Activated CD4-positive, alpha-beta T cell treated with anti-CD3 and anti-CD28 coated beads, Interleukin-2, amount 10 ng/mL, durations not matched to agents 7 days and 5 days (primary cell): ENCODE data around the gene TNXB. TPM values are rescaled to one million over a fixed set of nuclear protein-coding genes. Genes with fewer than 3 reads are reported as not detected.
"Not testable (repeated sequence)": the region's sequence is repeated elsewhere in the genome, so short reads cannot be mapped to it uniquely, and the experiment has no call there.

Experiments
- CTCF ChIA-PET: fragments of 350-600 bp; sonication (Branson Sonifier 250); formaldehyde crosslinking; loops from one replicate; lab custom pipeline; 2021; ENCODE audit warnings: antibody characterized with exemption; lab: Charles Lee
- POLR2A ChIA-PET: fragments of 350-600 bp; sonication (Branson Sonifier 250); formaldehyde crosslinking; loops from one replicate; lab custom pipeline; 2021; ENCODE audit warnings: antibody characterized with exemption; lab: Charles Lee
- DNase-seq: peaks from one replicate; pipeline ENCODE4 v3.0.0-alpha.2; 2020
- H3K27ac Mint-ChIP-seq: one replicate; pipeline ENCODE4 v1.8.0; 2021; ENCODE audit warnings: mild to moderate bottlenecking, moderate library complexity, mixed read lengths
- H3K27me3 Mint-ChIP-seq: one replicate; pipeline ENCODE4 v1.8.0; 2021; ENCODE audit warnings: mixed read lengths
- H3K36me3 Mint-ChIP-seq: one replicate; pipeline ENCODE4 v1.8.0; 2021; ENCODE audit warnings: low read depth, mixed read lengths
- H3K4me1 Mint-ChIP-seq: one replicate; pipeline ENCODE4 v1.8.0; 2021; ENCODE audit warnings: mixed read lengths
- H3K4me3 Mint-ChIP-seq: one replicate; pipeline ENCODE4 v1.8.0; 2021; ENCODE audit warnings: mild to moderate bottlenecking, moderate library complexity, mixed read lengths
- H3K9me3 Mint-ChIP-seq: one replicate; pipeline ENCODE4 v1.8.0; 2021; ENCODE audit warnings: mixed read lengths
- total RNA-seq, 2 experiments: library from RNA; stranded (reverse); gene quantifications; one replicate each; pipeline ENCODE4 v1.2.3, GENCODE V29; 2021

TNXB gene
- total RNA-seq, 2 experiments from 2014 or later: 3.9 to 6.7 TPM

DNA sequence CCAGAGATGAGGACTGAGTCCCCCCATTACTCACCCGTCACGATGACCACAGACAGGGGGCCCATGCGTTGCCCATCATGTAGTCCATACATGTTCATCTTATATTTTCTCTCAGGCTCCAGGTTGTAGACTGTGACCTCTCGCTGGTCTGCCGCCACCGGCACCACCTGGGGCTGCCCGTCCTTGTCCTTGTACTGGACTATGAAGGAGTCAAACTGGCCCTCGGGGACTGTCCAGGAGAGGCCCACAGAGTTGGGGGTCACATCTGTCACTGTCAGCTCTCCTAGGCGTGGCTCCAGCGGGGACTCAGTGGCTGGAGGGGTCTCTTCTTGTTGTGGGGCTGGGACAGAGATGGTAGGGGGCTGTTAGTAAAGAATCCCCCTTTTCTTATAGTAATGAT is 35.5 kb downstream of the TNXB start:
- Mint-ChIP-seq H3K9me3 (no peaks in the 10 kb centered on the region), H3K36me3 (no peaks in the 10 kb centered on the region), H3K27me3 (no peaks in the 10 kb centered on the region), H3K4me3 (no peak overlapping the region), H3K27ac (no peak overlapping the region), H3K4me1 (no peaks in the 10 kb centered on the region)
- POLR2A ChIA-PET: no interaction called here
- no peak for DNase-seq
- CTCF ChIA-PET: interaction anchor here (0.7 to 1.0 kb wide), 2 partner anchors 13 to 898 kb away, joined by 3 read pairs; no protein-coding TSS in a partner anchor

DNA sequence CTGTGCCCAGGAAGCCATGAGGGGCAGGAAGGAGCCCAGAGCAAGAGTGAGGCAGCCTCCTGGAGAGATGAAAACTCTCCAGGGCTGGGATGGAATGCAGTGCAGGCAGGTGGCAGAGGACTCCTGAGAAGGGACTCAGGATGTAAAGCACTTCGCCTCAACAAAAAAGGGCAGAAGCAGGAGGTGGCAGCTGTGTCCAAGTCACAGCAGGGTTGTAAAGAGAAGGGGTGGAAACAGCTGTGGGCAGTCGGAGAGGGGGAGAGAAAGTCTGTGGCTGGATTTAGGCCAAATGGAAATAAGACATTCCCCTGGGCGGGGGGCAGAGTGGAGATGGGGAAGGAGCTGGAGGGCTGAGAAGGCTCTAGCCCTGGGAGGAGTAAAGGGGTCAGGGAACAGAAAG is 36.0 kb downstream of the TNXB start:
- no peaks in the 10 kb centered on the region for H3K4me1 Mint-ChIP-seq
- no peak overlapping the region for H3K27ac Mint-ChIP-seq
- no peak for DNase-seq
- no peaks in the 10 kb centered on the region for H3K36me3 Mint-ChIP-seq
- ChIA-PET CTCF (interaction anchor here (0.7 to 1.0 kb wide), 2 partner anchors 14 to 899 kb away, joined by 3 read pairs; no protein-coding TSS in a partner anchor), POLR2A (no interaction called here)
- H3K4me3 Mint-ChIP-seq: no peak overlapping the region
- no peaks in the 10 kb centered on the region for H3K27me3 Mint-ChIP-seq
- no peaks in the 10 kb centered on the region for H3K9me3 Mint-ChIP-seq

GRCh38 chr6:32070814-32071543 is 38.2 kb downstream of the TNXB start:
- no peak overlapping the region for H3K4me3 Mint-ChIP-seq
- no peaks in the 10 kb centered on the region for H3K27me3 Mint-ChIP-seq
- no peaks in the 10 kb centered on the region for H3K9me3 Mint-ChIP-seq
- H3K4me1 Mint-ChIP-seq: no peaks in the 10 kb centered on the region
- no peak overlapping the region for H3K27ac Mint-ChIP-seq
- ChIA-PET POLR2A (no interaction called here), CTCF (interaction anchor here (0.6 kb wide), 1 partner anchor 1884 kb away, joined by 4 read pairs; no protein-coding TSS in a partner anchor)
- H3K36me3 Mint-ChIP-seq: no peaks in the 10 kb centered on the region
- DNase-seq: no peak

DNA sequence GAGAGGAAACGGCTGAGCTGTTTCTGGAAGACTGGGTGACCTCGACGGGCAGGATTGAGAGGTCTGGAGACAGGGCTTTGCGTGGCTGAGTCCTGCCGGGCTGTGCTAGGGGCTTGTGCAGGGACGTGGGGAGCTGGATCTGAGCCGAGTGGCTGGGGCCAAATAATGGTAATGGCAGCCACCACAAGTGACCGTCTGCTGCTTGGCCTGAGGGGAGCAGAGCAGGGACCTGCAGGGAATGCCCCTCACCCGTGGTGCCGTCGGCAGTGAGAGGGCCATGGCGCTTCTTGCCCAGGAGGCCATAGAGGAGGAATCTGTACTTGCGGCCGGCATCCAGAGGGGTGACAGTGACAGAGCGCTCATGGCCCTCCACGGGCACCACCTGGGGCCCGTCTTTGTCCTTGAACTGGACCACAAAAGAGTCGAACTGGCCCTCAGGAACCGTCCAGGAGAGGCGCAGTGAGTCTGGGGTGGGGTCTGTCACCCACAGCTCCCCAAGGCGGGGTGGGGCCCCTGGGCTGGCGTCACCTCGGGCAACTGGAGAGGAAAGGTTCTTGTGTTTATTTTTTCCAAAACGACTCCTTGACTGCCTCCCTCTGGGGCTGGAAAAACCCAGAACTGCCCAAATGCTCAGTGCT is 39.1 kb downstream of the TNXB start:
- H3K4me1 Mint-ChIP-seq: no peaks in the 10 kb centered on the region
- no peak overlapping the region for H3K27ac Mint-ChIP-seq
- H3K9me3 Mint-ChIP-seq: no peaks in the 10 kb centered on the region
- ChIA-PET POLR2A (no interaction called here), CTCF (no interaction called here)
- DNase-seq: no peak
- H3K27me3 Mint-ChIP-seq: no peaks in the 10 kb centered on the region
- H3K36me3 Mint-ChIP-seq: no peaks in the 10 kb centered on the region
- H3K4me3 Mint-ChIP-seq: no peak overlapping the region

DNA sequence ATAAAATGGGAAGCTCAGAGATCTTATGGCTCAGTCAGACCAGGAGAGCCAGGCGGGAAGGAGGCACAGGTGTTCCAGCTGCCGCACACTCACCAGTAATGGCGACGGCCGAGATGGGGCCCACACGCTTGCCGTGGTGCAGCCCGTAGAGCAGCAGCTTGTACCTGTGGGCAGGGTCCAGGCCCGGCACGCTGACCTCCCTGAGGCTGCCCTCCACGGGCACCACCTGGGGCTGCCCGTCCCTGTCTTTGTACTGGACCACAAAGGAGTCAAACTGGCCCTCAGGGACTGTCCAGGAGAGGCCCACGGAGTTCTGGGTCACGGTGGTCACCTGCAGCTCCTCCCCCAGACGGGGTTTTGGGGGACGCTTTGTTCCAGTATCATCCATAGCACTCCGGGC is 39.7 kb downstream of the TNXB start:
- Mint-ChIP-seq H3K36me3 (no peaks in the 10 kb centered on the region), H3K4me3 (no peak overlapping the region), H3K9me3 (no peaks in the 10 kb centered on the region), H3K27ac (no peak overlapping the region), H3K4me1 (no peaks in the 10 kb centered on the region), H3K27me3 (no peaks in the 10 kb centered on the region)
- ChIA-PET CTCF (no interaction called here), POLR2A (no interaction called here)
- no peak for DNase-seq

- Mint-ChIP-seq H3K27ac (no peak overlapping the region), H3K27me3 (no peaks in the 10 kb centered on the region), H3K36me3 (no peaks in the 10 kb centered on the region), H3K4me3 (no peak overlapping the region), H3K9me3 (no peaks in the 10 kb centered on the region), H3K4me1 (no peaks in the 10 kb centered on the region)
- DNase-seq: no peak
- ChIA-PET CTCF (no interaction called here), POLR2A (no interaction called here)
Observed at GRCh38 chr6:32068867-32069266, 40.3 kb downstream of the TNXB start.

DNA sequence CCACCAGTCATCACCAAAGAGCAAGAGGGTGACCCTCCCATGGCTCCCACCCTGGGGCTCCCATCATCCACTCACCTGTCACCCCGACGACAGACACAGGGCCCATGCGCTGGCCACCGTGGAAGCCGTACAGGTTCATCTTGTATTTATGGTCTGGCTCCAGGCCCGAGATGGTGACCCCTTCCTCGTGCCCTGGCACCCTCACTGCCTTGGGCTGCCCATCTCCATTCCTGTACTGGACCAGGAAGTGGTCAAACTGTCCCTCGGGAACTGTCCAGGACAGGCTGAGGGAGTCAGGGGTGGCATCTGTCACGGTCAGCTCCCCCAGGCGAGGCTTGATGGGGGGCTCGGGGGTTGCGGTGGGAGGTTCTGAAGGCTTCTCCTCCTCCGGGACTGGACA is 40.8 kb downstream of the TNXB start:
- DNase-seq, H3K36me3 Mint-ChIP-seq, H3K27ac Mint-ChIP-seq, POLR2A ChIA-PET, CTCF ChIA-PET, H3K27me3 Mint-ChIP-seq, H3K9me3 Mint-ChIP-seq, H3K4me1 Mint-ChIP-seq, H3K4me3 Mint-ChIP-seq: not testable (repeated sequence)

GRCh38 chr6:32067521-32067920 is 41.6 kb downstream of the TNXB start:
- H3K9me3 Mint-ChIP-seq, H3K27me3 Mint-ChIP-seq, DNase-seq, H3K4me1 Mint-ChIP-seq, H3K27ac Mint-ChIP-seq, H3K4me3 Mint-ChIP-seq, POLR2A ChIA-PET, H3K36me3 Mint-ChIP-seq, CTCF ChIA-PET: not testable (repeated sequence)

- POLR2A ChIA-PET: no interaction called here
- Mint-ChIP-seq H3K4me3 (no peak overlapping the region), H3K36me3 (no peaks in the 10 kb centered on the region), H3K27ac (no peak overlapping the region), H3K4me1 (no peaks in the 10 kb centered on the region), H3K27me3 (no peaks in the 10 kb centered on the region), H3K9me3 (no peaks in the 10 kb centered on the region)
- CTCF ChIA-PET: no interaction called here
- no peak for DNase-seq
Observed at GRCh38 chr6:32064706-32065105, 44.4 kb downstream of the TNXB start.

- Mint-ChIP-seq H3K27ac (no peak overlapping the region), H3K9me3 (no peaks in the 10 kb centered on the region), H3K4me3 (no peak overlapping the region), H3K36me3 (no peaks in the 10 kb centered on the region), H3K27me3 (no peaks in the 10 kb centered on the region), H3K4me1 (no peaks in the 10 kb centered on the region)
- ChIA-PET CTCF (no interaction called here), POLR2A (no interaction called here)
- no peak for DNase-seq
Observed at GRCh38 chr6:32060966-32061655, 48.0 kb downstream of the TNXB start.

DNA sequence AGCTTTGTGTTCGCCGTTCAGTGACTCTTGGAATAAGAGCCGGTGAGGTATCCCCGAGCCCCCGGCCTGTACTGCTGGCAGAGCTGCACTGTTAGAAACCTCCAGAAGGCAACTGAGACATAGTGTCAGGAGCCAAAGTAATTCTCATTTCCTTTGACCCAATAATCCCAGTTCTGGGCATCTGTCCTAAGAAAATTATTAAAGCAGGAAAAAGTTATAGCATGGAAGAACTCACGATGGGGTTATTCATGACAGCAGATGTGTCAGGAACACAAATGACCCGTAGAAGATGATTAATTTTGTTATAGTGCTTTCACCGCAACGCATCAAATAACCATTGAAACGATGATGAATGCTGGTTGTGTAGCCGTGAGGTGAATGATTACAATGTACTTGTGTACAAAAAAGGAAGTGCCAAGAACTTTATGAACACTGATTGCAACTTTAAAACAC is 50.6 kb downstream of the TNXB start:
- DNase-seq: no peak
- Mint-ChIP-seq H3K27me3 (no peaks in the 10 kb centered on the region), H3K9me3 (no peaks in the 10 kb centered on the region), H3K4me3 (no peak overlapping the region), H3K27ac (no peak overlapping the region), H3K36me3 (no peaks in the 10 kb centered on the region), H3K4me1 (no peaks in the 10 kb centered on the region)
- ChIA-PET CTCF (interaction anchor here (0.6 kb wide), 1 partner anchor 300 kb away, joined by 4 read pairs; no protein-coding TSS in a partner anchor), POLR2A (no interaction called here)

DNA sequence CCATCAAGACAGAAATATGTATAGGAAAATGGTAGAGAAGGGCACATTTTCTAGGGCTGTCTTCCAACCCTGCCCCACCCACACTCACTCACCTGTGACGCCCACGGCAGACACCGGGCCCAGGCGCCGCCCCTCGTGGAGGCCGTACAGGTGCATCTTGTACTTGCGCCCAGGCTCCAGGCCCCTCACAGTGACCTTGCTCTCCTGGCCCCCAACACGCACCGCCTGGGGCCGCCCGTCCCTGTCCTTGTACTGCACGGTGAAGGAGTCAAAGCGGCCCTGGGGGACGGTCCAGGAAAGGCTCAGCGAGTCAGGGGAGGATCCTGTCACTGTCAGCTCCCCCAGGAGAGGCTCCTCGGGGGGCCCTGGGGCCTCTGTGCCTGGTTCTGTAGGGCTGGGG is 51.2 kb downstream of the TNXB start:
- ChIA-PET POLR2A (no interaction called here), CTCF (no interaction called here)
- no peaks in the 10 kb centered on the region for H3K4me1 Mint-ChIP-seq
- no peak overlapping the region for H3K27ac Mint-ChIP-seq
- no peaks in the 10 kb centered on the region for H3K9me3 Mint-ChIP-seq
- H3K4me3 Mint-ChIP-seq: no peak overlapping the region
- no peak for DNase-seq
- no peaks in the 10 kb centered on the region for H3K36me3 Mint-ChIP-seq
- no peaks in the 10 kb centered on the region for H3K27me3 Mint-ChIP-seq

DNA sequence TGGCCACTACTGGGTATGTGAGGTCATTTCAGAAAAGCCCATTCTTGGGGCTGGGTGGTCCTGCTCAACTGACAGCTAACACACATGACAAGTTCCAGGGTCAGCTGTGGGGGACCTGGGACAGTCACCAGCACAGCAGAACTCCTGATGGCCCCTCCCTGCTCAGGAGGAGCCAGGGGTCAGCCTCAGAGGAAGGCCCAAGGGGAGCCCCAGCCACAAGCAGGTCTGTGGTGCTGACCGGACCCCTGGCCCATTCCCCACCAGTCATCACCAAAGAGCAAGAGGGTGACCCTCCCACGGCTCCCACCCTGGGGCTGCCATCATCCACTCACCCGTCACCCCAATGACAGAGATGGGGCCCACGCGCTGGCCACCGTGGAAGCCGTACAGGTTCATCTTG is 52.9 kb downstream of the TNXB start:
- POLR2A ChIA-PET: no interaction called here
- H3K9me3 Mint-ChIP-seq: no peaks in the 10 kb centered on the region
- H3K27ac Mint-ChIP-seq: no peak overlapping the region
- H3K4me3 Mint-ChIP-seq: no peak overlapping the region
- no peaks in the 10 kb centered on the region for H3K27me3 Mint-ChIP-seq
- H3K4me1 Mint-ChIP-seq: no peaks in the 10 kb centered on the region
- CTCF ChIA-PET: no interaction called here
- H3K36me3 Mint-ChIP-seq: no peaks in the 10 kb centered on the region
- DNase-seq: no peak
